ENCODE results near the gene MAD1L1.

- TF ChIP-seq CTCF (conservative IDR thresholded peaks at IDR 0.05): no peak
- TF ChIP-seq ZFX (IDR thresholded peaks at IDR 0.05): no peak
Observed at GRCh38 chr7:1934017-1934416, 298.7 kb downstream of the MAD1L1 start.

Data from C4-2B (cell line).